ENCODE results near the gene ITPR2.
"Not testable (repeated sequence)": the region's sequence is repeated elsewhere in the genome, so short reads cannot be mapped to it uniquely, and the experiment has no call there.

ITPR2 gene

DNA sequence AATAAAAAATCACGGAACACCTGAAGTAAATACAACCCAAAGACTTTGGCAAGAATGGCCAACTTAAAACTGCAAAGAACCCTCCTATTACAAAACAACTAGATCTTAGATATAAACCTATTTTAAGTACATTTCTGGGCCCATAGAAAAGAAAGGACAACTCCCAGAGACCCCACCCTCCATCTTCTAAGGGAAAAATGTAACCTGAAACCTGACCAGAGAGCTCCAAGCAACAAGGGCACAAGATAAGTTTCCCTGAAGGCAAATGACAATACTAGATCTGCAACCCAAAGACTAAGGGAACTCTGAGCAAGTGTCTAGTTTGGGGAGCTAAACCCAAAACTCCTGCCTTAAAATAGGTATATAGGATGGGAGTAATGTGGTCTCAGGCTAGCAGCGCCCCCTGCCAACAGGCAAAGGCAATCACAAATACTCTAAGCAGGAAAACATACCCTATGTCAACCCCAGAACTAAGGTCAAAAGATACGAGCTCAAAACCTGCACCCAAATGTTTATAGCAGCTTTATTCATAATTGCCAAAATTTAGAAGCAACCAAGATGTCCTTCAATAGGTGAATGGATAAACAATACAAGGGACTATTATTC lies 218.9 kb downstream of the ITPR2 start:
- Mint-ChIP-seq H3K4me1 (ENCODE audit: low read depth) (no peaks in the 10 kb centered on the region), H3K36me3 (ENCODE audit: low read depth) (peaks cover 3% of the 10 kb centered on the region), H3K27ac (no peak overlapping the region), H3K9me3 (no peaks in the 10 kb centered on the region), H3K27me3 (ENCODE audit: low read depth) (no peaks in the 10 kb centered on the region), H3K4me3 (no peak overlapping the region)

DNA sequence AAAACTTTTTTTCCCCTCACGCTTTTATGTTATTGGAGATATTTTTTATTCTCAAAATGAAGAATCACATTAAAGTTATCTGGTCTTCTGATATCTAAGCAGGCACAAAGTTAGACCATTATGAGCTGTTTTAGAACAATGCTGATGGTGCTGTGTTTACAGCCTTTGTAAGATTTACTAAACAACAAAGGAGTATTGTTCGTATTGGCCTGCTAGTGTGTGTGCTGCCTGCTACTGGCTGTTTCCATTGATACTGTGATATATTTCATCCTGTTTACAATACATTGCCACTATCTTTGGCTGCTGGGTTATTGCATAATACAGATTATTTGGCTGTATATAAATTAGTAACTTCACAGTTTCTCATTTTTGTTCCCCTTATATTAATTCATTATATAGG lies 220.8 kb downstream of the ITPR2 start:
- Mint-ChIP-seq H3K4me3 (no peak overlapping the region), H3K4me1 (ENCODE audit: low read depth) (no peaks in the 10 kb centered on the region), H3K27ac (no peak overlapping the region), H3K27me3 (ENCODE audit: low read depth) (no peaks in the 10 kb centered on the region), H3K36me3 (ENCODE audit: low read depth) (no peaks in the 10 kb centered on the region), H3K9me3 (no peaks in the 10 kb centered on the region)

DNA sequence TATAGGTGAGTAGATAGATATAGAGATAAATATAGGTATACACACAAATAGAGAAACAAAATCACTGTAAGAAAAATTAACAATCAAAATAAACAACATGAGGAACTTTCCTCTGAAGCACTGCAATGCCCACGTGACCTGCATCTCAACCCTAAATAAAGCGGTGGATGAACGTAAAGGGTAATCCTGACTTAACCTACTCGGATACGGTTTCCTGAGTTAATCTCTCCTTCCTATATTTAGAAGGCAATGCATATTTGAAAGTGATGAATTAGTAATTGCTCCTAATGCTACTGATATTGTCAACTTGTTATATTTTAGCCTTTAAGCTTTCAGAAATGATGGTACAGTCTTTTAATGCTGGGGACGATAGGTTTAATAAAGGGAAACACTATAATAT lies 221.4 kb downstream of the ITPR2 start:
- Mint-ChIP-seq H3K27me3 (ENCODE audit: low read depth) (no peaks in the 10 kb centered on the region), H3K4me1 (ENCODE audit: low read depth) (no peaks in the 10 kb centered on the region), H3K9me3 (no peaks in the 10 kb centered on the region), H3K27ac (no peak overlapping the region), H3K4me3 (no peak overlapping the region), H3K36me3 (ENCODE audit: low read depth) (no peaks in the 10 kb centered on the region)

DNA sequence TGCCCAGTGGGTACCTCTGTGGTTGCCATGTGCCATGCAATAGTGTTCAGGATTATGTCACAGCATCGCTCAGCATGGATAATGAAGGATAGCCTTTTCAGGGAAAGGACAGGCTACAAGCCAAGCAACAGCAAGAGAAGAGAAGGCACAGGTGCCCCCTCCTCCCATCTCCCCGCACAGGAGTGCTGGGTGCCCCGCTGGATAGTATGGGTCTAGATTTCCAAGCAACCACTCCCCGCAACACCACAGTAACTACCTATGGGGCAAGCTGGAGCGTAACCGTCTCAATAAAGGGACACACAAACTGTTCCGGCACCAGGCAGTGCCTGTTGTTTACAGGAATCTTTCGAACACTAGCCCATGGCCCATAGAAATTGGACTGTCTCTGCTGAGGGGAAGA lies 222.2 kb downstream of the ITPR2 start:
- Mint-ChIP-seq H3K36me3 (ENCODE audit: low read depth) (no peaks in the 10 kb centered on the region), H3K4me1 (ENCODE audit: low read depth) (no peaks in the 10 kb centered on the region), H3K27me3 (ENCODE audit: low read depth) (no peaks in the 10 kb centered on the region), H3K27ac (no peak overlapping the region), H3K9me3 (no peaks in the 10 kb centered on the region), H3K4me3 (no peak overlapping the region)

DNA sequence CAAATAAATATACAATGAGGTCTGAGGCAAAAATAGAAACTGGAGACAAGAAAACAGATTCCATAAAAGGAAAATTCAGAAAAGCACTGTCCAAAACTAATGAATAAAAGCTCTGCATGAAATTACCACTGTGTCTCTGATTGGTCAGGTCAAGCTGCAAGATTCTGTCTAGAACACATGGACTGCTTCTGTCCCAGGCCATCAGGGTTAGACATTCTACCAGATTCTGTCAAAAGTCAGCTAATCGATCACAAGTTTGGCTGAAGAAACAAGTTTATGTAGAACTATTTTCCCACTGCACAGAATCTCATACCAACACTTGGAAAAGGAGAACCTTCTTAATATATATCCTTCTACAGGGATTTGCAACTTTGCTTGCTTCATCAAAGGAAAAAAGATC lies 223.0 kb downstream of the ITPR2 start:
- H3K9me3 Mint-ChIP-seq, result no peaks in the 10 kb centered on the region
- H3K27me3 Mint-ChIP-seq (ENCODE audit: low read depth), result no peaks in the 10 kb centered on the region
- no peaks in the 10 kb centered on the region for H3K4me1 Mint-ChIP-seq (ENCODE audit: low read depth)
- H3K27ac Mint-ChIP-seq, result no peak overlapping the region
- H3K36me3 Mint-ChIP-seq (ENCODE audit: low read depth), result no peaks in the 10 kb centered on the region
- H3K4me3 Mint-ChIP-seq, result no peak overlapping the region

DNA sequence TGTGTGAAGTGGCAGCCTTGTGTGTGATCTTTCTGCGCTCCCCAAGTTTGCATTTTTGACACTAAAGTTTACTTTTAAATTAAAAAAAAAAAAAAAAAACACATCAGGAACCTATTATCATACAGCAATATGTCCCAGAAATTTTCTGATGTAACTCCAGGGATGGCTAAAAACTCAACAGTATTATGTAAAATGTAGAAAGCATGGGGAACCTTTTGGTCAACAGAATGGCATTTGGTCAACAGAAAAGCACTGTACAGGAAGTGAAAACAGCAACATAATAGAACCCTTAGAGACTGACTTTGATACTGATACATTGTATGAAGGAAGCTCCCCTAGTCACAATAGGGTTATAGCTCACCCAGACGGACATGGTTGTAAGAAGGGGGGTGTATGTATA lies 224.3 kb downstream of the ITPR2 start:
- H3K4me1 Mint-ChIP-seq (ENCODE audit: low read depth), result no peaks in the 10 kb centered on the region
- H3K27ac Mint-ChIP-seq, result no peak overlapping the region
- H3K36me3 Mint-ChIP-seq (ENCODE audit: low read depth), result no peaks in the 10 kb centered on the region
- H3K27me3 Mint-ChIP-seq (ENCODE audit: low read depth), result no peaks in the 10 kb centered on the region
- H3K9me3 Mint-ChIP-seq, result no peaks in the 10 kb centered on the region
- H3K4me3 Mint-ChIP-seq, result no peak overlapping the region

DNA sequence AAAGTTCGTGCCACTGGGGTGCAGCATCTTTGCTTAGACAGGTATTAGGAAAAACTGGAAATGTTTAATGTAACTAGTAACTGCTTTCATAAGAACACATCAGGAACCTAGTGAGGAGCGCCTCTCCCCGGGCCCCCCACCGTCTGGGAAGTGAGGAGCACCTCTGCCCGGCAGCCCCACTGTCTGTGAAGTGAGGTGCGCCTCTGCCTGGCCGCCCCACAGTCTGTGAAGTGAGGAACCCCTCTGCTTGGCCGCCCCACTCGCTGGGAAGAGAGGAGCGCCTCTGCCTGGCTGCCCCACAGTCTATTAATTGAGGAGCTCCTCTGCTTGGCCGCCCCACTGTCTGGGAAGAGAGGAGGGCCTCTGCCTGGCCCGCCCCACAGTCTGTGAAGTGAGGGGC lies 224.7 kb downstream of the ITPR2 start:
- no peak overlapping the region for H3K4me3 Mint-ChIP-seq
- H3K4me1 Mint-ChIP-seq (ENCODE audit: low read depth), result no peaks in the 10 kb centered on the region

DNA sequence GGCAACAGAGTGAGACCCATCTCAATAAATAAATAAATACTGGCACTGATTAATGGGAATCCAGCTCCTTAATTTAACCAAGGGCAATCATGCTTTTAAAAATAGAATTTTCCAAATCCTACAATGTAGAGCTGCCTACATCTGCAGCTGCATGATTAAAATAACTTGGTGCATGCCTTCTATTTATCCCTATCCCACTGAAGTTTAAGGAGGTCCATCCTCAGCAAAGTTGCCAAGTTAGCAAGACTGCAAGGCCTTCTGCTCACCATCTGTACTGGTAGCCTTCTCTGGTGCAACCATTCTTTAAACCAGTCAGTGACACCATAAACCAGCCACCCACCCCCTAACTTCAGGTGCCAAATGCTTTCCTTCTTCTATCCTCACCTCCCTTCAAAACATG lies 226.1 kb downstream of the ITPR2 start:
- Mint-ChIP-seq H3K36me3 (ENCODE audit: low read depth) (peaks cover under 1% of the 10 kb centered on the region), H3K9me3 (no peaks in the 10 kb centered on the region), H3K4me3 (no peak overlapping the region), H3K27ac (no peak overlapping the region), H3K27me3 (ENCODE audit: low read depth) (no peaks in the 10 kb centered on the region), H3K4me1 (ENCODE audit: low read depth) (no peaks in the 10 kb centered on the region)

More for the DNA sequence above, 224.7 kb downstream of the ITPR2 start:
- Mint-ChIP-seq H3K36me3 (ENCODE audit: low read depth) (no peaks in the 10 kb centered on the region), H3K9me3 (no peaks in the 10 kb centered on the region), H3K27me3 (ENCODE audit: low read depth) (no peaks in the 10 kb centered on the region), H3K27ac (no peak overlapping the region)

DNA sequence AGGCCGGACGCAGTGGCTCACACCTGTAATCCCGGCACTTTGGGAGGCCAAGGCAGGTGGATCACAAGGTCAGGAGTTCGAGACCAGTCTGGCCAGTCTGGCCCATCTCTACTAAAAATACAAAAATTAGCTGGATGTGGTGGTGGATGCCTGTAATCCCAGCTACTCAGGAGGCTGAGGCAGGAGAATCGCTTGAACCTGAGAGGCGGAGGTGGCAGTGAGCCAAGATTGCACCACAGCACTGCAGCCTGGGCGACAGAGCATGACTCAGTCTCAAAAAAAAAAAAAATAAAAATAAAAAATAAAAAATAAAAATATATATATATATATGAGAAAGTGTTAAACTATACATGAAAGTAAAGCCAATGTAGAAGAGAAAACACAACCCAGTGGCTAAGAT lies 228.2 kb downstream of the ITPR2 start:
- H3K27ac Mint-ChIP-seq; H3K4me3 Mint-ChIP-seq; H3K27me3 Mint-ChIP-seq (ENCODE audit: low read depth); H3K9me3 Mint-ChIP-seq; H3K4me1 Mint-ChIP-seq (ENCODE audit: low read depth): not testable (repeated sequence)
- H3K36me3 Mint-ChIP-seq (ENCODE audit: low read depth), result peaks cover 11% of the 10 kb centered on the region

DNA sequence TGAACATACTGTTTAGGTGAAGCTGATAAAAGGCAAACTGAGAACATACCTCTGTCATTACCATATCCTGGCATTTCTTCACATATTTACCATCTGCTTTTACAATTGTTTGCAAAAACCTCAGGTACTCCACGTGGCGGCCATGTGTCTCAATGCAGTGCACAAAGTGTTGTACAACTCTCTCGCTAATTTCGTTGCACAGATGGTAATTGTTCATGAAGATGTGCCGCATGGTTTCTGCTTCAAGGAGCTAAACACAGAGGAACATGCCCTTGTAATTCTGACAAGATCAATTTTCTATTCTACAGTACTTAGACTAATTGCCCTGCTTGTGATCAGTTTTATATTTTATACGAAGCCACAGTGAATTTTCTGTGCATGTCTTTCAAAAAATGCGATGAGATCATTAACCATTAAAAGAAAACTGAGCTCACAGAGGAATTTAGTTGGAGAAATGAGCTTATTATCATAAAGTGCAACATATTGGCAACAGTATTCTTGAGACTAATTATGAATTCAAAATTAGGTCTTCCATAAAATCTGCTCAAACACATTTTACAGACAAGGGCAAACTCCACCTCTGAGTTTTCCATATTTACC lies 233.8 kb downstream of the ITPR2 start:
- H3K9me3 Mint-ChIP-seq, result no peaks in the 10 kb centered on the region
- no peaks in the 10 kb centered on the region for H3K27me3 Mint-ChIP-seq (ENCODE audit: low read depth)
- no peaks in the 10 kb centered on the region for H3K4me1 Mint-ChIP-seq (ENCODE audit: low read depth)
- no peak overlapping the region for H3K27ac Mint-ChIP-seq
- peaks cover 27% of the 10 kb centered on the region for H3K36me3 Mint-ChIP-seq (ENCODE audit: low read depth)
- no peak overlapping the region for H3K4me3 Mint-ChIP-seq

DNA sequence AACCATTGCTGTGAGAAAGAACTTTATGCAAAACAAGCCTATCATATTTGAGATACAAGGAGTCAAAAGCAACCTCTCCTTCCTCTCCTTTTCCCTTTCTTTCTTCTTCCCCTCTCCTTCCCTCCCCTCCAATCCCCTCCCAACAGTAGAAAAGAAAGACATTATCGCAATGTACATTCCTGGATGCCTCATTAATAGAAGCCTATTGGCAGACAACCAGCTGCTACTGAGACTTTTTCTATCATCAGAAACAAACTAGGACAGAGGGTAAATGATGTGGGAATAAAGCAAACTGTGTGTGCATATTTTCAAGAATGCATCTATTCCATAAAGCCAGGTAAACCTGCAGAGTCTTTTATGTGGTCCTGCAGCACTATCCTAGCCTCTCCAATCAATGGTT lies 237.2 kb downstream of the ITPR2 start:
- Mint-ChIP-seq H3K27me3 (ENCODE audit: low read depth) (no peaks in the 10 kb centered on the region), H3K27ac (no peak overlapping the region), H3K4me1 (ENCODE audit: low read depth) (no peaks in the 10 kb centered on the region), H3K36me3 (ENCODE audit: low read depth) (peaks cover 33% of the 10 kb centered on the region), H3K9me3 (no peaks in the 10 kb centered on the region), H3K4me3 (no peak overlapping the region)

DNA sequence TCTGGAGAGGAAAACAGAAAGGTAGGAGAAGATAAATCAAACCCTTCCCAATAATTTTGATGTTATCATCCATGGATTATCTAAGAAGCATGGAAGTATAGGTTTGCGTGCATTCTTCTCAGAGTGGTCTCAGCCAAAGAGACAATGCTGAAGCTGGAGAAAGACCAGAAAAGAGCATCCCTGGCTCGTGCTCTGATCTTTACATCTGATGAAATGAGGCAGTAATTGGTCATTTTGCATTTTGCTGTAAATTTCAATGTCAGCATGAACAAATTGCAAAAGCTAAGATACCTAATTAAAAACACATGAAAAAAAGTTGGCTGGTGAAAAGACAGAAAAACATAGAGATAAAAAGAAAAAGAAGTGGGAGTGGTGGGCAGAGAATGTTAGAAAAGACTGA lies 252.4 kb downstream of the ITPR2 start:
- no peak overlapping the region for H3K4me3 Mint-ChIP-seq
- H3K36me3 Mint-ChIP-seq (ENCODE audit: low read depth), result peaks cover 9% of the 10 kb centered on the region
- H3K9me3 Mint-ChIP-seq, result no peaks in the 10 kb centered on the region
- H3K4me1 Mint-ChIP-seq (ENCODE audit: low read depth), result peaks cover 9% of the 10 kb centered on the region
- no peak overlapping the region for H3K27ac Mint-ChIP-seq
- H3K27me3 Mint-ChIP-seq (ENCODE audit: low read depth), result no peaks in the 10 kb centered on the region

DNA sequence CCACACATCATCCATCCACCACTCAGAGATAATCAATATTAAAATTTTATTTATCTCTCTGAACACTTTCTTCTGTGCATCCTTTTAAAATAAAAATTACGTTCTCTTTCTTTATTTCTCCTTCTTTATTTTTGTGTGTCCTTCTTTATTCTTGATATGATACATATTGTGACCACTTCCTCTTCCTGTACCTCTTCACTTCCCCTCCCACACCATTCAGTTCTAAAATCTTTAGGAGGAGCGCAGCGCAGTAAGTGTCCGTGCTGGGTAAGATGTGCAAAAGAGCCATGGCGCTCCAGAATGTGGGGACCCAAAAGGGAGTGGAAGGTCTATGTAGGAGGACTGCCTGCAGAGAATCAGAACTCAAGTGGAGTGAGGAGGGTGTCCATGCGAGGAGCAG lies 256.7 kb downstream of the ITPR2 start:
- no peak overlapping the region for H3K4me3 Mint-ChIP-seq
- no peak overlapping the region for H3K27ac Mint-ChIP-seq
- peaks cover 12% of the 10 kb centered on the region for H3K4me1 Mint-ChIP-seq (ENCODE audit: low read depth)
- peaks cover 22% of the 10 kb centered on the region for H3K36me3 Mint-ChIP-seq (ENCODE audit: low read depth)
- no peaks in the 10 kb centered on the region for H3K9me3 Mint-ChIP-seq
- no peaks in the 10 kb centered on the region for H3K27me3 Mint-ChIP-seq (ENCODE audit: low read depth)

DNA sequence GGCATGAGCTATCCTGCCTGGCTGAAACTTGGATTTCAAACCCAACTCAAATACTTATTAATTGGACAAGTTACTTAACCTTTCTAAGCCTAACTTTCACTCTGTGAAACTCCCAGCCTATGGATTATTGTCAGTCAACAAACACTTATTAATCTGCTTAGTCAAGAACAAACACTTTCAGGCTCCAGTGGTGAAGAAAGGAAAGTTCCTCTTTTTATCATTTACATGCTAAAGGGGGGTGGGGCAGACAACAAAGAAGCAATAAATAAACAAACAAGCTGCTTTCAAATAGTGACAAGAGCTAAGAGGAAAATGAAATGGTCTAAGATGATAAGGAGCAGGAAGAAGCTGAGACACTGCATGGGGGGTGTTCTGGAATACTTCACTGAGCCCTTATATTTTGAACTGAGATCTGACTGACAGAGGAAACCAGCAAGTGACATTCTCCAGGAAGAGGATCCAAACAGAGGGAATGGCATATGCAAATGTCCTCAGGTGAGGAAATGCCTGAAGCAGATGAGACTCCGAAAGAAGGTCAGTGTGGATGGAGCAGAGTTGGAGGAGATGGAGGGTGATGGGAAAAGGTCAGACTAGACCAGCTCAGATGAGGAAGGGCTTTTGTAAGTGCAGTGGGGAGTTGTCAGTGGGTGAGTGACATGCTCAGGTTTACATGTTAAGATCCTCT lies 259.6 kb downstream of the ITPR2 start:
- no peaks in the 10 kb centered on the region for H3K27me3 Mint-ChIP-seq (ENCODE audit: low read depth)
- peaks cover 20% of the 10 kb centered on the region for H3K36me3 Mint-ChIP-seq (ENCODE audit: low read depth)
- H3K4me3 Mint-ChIP-seq, result no peak overlapping the region
- no peak overlapping the region for H3K27ac Mint-ChIP-seq
- H3K9me3 Mint-ChIP-seq, result no peaks in the 10 kb centered on the region
- H3K4me1 Mint-ChIP-seq (ENCODE audit: low read depth), result peaks cover 12% of the 10 kb centered on the region

DNA sequence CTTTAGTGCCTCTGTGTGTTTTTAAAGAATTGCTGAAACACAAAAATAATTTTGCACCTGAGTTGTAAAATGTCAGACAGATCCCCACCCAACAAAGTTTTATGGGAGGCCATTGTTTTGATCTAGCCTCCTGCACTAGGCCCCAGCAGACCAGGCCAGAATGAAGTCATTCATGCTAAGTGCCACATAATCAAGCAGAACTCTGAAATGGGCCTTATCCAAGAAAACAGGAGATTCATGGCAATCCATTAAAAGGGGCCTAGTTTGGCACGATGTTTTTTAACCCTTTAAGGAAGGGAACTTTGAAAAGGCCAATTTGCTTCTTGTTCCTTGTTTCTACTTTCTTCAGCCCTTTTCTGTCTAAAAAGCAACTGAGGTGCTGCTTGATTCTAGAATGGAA lies 260.9 kb downstream of the ITPR2 start:
- Mint-ChIP-seq H3K4me3 (no peak overlapping the region), H3K27me3 (ENCODE audit: low read depth) (no peaks in the 10 kb centered on the region), H3K36me3 (ENCODE audit: low read depth) (peaks cover 18% of the 10 kb centered on the region), H3K27ac (no peak overlapping the region), H3K4me1 (ENCODE audit: low read depth) (peaks cover 12% of the 10 kb centered on the region), H3K9me3 (no peaks in the 10 kb centered on the region)
